Measurements from ENCODE around the gene SERPINH1. TPM values are rescaled to one million over a fixed set of nuclear protein-coding genes. Genes with fewer than 3 reads are reported as not detected.

Gene SERPINH1
- total RNA-seq, 4 donors from 2014 or later, result 102 to 167 (median 143) TPM

GRCh38 chr11:75518204-75518549, 43.9 kb upstream of the SERPINH1 start:
- intact Hi-C loops (cut with DNase I), result no loop called here

GRCh38 chr11:75518771-75519653, 43.0 kb upstream of the SERPINH1 start:
- H3K27ac ChIP-seq, result no peak overlapping the region
- no peak overlapping the region for H3K4me3 ChIP-seq (replicated peaks in 1 of 3)
- DNase-seq, result no peak
- intact Hi-C loops (cut with DNase I), result no loop called here
- H3K36me3 ChIP-seq, result no peaks in the 10 kb centered on the region
- TF ChIP-seq CTCF (IDR thresholded peaks at IDR 0.05) (no peak), POLR2A (IDR thresholded peaks at IDR 0.05) (no peak)
- H3K4me1 ChIP-seq, result no peaks in the 10 kb centered on the region
- H3K27me3 ChIP-seq, result no peaks in the 10 kb centered on the region
- 81 to 87% methylated on average over 9 of the region's 9 CpGs for WGBS, 2 donors
- no peaks in the 10 kb centered on the region for H3K9me3 ChIP-seq

More at GRCh38 chr11:75518204-75518549, 43.9 kb upstream of the SERPINH1 start:
- Histone ChIP-seq H3K36me3 (no peaks in the 10 kb centered on the region), H3K4me3 (replicated peaks in 1 of 3) (no peak overlapping the region), H3K4me1 (no peaks in the 10 kb centered on the region), H3K9me3 (no peaks in the 10 kb centered on the region), H3K27ac (no peak overlapping the region), H3K27me3 (no peaks in the 10 kb centered on the region)
- TF ChIP-seq POLR2A (IDR thresholded peaks at IDR 0.05) (no peak), CTCF (IDR thresholded peaks at IDR 0.05) (no peak)
- 78 to 93% methylated on average over 3 of the region's 3 CpGs for WGBS, 2 donors
- DNase-seq, result no peak

- TF ChIP-seq POLR2A (IDR thresholded peaks at IDR 0.05) (no peak), CTCF (IDR thresholded peaks at IDR 0.05) (no peak)
- Histone ChIP-seq H3K27ac (no peak overlapping the region), H3K9me3 (no peaks in the 10 kb centered on the region), H3K27me3 (no peaks in the 10 kb centered on the region), H3K4me3 (replicated peaks in 1 of 3) (no peak overlapping the region), H3K36me3 (no peaks in the 10 kb centered on the region), H3K4me1 (peaks cover 6 to 13% of the 10 kb centered on the region in 2 donors)
- intact Hi-C loops (cut with DNase I), result no loop called here
- WGBS, 2 donors, result 70 to 76% methylated on average over 5 of the region's 7 CpGs
- DNase-seq, result no peak
Observed at GRCh38 chr11:75520688-75521087, 41.4 kb upstream of the SERPINH1 start.

- Histone ChIP-seq H3K9me3 (no peaks in the 10 kb centered on the region), H3K4me1 (peaks cover 6 to 17% of the 10 kb centered on the region in 2 donors), H3K4me3 (replicated peaks in 1 of 3) (no peak overlapping the region), H3K36me3 (no peaks in the 10 kb centered on the region), H3K27me3 (no peaks in the 10 kb centered on the region), H3K27ac (no peak overlapping the region)
- no peak for DNase-seq
- 86 to 94% methylated on average over 7 of the region's 7 CpGs for WGBS, 2 donors
- TF ChIP-seq CTCF (IDR thresholded peaks at IDR 0.05) (no peak), POLR2A (IDR thresholded peaks at IDR 0.05) (no peak)
- intact Hi-C loops (cut with DNase I), result no loop called here
Observed at GRCh38 chr11:75522286-75523044, 39.6 kb upstream of the SERPINH1 start.

GRCh38 chr11:75523189-75523588, 38.9 kb upstream of the SERPINH1 start:
- H3K27me3 ChIP-seq, result no peaks in the 10 kb centered on the region
- no peak overlapping the region for H3K27ac ChIP-seq
- no peak for DNase-seq
- H3K9me3 ChIP-seq, result no peaks in the 10 kb centered on the region
- H3K36me3 ChIP-seq, result no peaks in the 10 kb centered on the region
- H3K4me3 ChIP-seq (replicated peaks in 1 of 3), result no peak overlapping the region
- TF ChIP-seq POLR2A (IDR thresholded peaks at IDR 0.05) (no peak), CTCF (IDR thresholded peaks at IDR 0.05) (no peak)
- H3K4me1 ChIP-seq, result peaks cover 6 to 17% of the 10 kb centered on the region in 2 donors
- intact Hi-C loops (cut with DNase I), result no loop called here
- 87 to 90% methylated on average over 5 of the region's 5 CpGs for WGBS, 2 donors
